GM19328 (cell line): ENCODE data around the gene SLX9.

Source experiments
- ATAC-seq: cut with Tn5 transposase; IDR thresholded peaks from one replicate; pipeline ENCODE4 v1.9.1; 2021; ENCODE audit warnings: mild to moderate bottlenecking, moderate library complexity; ENCODE audit not compliant: unreplicated experiment

The SLX9 gene

GRCh38 chr21:44958471-44959191, 18.8 kb downstream of the SLX9 start:
- ATAC-seq: no peak

- no peak for ATAC-seq
These were observed 19.7 kb downstream of the SLX9 start for GRCh38 chr21:44959376-44960091.

- no peak for ATAC-seq
These were observed 20.6 kb downstream of the SLX9 start for GRCh38 chr21:44960141-44961092.

- no peak for ATAC-seq
These were observed 22.7 kb downstream of the SLX9 start for GRCh38 chr21:44962403-44962966.

- no peak for ATAC-seq
These were observed 24.6 kb downstream of the SLX9 start for GRCh38 chr21:44964381-44964780.

DNA sequence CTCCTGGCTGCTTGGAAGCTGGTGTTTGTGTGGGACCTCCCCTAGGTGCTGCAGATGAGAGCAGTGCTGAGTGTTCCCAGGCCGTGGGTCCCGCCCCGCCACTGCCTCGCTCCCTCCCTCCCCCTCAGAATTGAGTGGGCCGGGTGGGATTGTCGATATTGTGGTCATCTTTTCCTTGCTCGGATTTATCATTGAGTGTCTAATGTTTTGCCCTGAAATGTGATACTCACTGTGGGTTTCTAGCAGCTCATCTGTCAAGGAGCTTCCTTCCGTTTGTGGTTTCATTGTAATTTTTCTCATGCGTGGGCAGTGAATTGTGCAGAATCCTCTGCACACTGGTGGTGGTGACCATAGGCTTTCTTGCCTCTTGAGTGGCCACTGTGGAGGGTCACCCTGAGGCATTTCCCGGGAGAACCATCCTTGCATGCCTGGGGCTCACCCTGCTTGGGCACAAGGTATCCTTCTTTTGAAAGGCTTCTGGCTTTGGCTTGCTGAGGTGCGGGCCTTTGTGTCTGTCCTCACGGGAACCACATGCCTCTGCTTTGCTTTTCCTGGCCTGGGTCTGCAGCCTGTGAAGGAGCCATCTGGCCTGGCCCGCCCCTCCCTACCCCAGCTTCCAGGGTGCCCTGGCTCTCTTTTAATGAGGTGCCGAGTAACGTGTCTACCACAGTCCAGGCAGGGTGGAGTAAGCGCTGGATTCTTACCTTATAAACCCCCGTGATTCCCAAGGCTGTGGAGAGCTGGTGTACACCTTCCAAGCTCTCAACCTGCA, 25.6 kb downstream of the SLX9 start:
- no peak for ATAC-seq

DNA sequence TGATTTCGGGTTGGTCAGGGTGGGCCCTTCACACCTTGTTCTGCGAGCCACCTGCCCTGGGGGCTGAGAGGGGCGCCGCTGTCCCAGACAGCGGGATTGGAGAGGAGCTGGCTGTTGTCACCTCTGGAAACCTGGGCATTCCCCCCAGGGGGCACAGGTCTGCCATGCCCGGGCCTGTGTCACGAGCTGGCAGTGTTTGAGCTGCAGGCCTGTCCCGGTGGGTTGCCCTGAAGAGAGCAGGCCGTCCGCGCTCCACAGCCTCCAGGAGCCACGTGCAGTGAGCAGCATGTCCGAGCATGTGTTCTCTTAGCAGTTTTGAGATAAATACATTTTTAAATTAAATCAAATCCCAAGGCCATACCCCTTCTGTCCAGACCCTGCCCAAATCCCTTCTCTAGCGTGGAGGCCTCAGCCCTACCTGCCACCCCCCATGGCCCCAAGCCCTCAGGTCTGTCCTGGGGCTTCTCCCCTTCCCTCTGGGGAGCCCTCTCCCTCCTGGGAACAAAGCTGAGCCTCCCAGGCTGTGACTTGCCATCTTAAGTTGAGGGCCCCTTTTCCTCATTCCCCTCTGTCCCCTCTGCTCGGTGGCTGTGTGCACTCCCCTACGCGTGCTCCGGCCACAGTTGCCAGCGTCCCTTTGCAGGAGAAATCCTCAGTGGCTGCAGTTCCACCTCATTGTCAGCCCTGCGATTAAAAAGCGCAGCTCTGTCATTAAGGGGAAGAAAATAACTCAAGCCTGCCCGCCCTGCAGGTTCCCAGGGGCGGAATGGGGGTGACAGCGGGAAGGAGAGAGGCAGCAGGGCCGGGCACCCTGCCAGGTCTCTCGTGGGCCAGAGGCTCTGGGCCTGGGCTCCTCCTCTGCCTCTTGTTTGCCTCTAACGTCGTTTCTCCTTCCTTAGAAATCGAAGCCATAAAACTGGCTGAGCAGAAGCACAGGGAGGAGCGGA, 26.6 kb downstream of the SLX9 start:
- no peak for ATAC-seq

DNA sequence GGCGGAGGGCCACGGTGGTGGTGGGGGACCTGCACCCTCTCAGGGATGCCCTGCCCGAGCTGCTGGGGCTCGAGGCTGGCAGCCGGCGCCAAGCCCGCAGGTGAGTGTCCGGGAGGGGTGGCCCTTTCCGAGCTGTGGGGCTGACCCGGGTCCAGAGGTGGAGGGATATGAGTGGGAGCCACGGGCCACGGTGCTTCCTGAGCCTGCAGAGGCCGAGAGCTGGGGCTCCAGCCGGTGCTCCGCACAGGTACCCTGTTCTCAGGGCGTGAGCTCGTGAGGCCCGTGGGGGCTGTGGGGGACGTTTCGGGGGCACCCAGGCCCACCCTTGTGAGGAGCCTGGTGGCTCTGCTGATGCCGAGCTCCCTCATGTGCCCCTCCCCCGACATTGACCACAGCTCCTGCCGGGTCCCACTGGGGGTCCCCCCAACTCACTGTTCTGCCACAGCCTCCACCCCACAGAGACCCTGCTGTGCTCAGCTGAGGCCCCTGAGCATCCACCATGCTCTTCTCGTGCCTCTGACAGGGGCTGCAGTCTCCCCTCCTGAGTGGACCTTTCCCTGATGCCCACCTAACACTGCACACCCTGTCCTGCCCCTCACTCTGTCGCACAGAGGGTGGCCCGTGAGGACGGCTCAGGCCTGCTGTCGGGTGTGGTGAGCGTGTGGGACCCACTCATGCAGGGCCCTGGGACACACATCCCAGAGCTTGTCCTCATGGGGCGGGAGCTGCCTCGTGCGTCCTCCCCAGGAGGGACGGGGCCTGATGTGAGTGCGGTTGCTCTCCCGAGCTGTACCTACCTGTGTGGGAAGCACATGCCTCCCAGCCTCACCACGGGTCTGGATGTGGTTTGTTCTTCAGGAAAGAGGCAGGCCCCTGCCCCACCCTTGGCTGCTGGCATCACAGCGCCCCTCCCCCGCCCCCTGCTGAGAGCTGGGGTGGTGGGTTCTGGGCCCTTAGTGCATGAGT, 27.5 kb downstream of the SLX9 start:
- ATAC-seq: no peak

DNA sequence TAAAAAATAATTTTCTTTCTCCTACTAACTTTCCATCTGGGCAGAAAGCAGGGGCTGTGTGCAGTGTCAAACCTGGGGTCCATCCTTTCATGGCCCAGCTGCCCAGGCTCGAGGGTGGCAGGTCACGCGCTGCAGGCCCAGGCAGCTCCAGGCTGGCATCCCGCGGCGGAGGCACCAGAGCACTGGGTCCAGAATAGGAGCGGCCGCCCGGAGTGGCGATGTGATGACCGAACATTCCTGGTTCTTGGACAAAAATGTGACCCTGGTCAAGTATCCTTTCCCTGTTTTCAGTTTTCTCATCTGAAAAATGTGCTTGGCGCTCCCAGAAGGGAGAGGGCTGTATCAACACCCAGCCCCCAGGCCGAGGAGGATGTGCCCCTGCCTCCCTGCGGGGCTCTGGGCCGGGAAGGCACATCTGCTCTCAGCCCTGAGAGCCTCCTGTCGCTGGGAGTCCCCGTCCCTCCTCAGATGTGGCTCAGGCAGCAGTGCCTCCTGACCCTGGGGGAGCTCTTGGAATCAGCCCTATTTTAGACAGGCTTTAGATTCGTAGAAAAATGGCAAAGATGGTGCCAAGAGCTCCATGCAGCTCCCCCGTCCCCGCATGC, 29.3 kb downstream of the SLX9 start:
- no peak for ATAC-seq

DNA sequence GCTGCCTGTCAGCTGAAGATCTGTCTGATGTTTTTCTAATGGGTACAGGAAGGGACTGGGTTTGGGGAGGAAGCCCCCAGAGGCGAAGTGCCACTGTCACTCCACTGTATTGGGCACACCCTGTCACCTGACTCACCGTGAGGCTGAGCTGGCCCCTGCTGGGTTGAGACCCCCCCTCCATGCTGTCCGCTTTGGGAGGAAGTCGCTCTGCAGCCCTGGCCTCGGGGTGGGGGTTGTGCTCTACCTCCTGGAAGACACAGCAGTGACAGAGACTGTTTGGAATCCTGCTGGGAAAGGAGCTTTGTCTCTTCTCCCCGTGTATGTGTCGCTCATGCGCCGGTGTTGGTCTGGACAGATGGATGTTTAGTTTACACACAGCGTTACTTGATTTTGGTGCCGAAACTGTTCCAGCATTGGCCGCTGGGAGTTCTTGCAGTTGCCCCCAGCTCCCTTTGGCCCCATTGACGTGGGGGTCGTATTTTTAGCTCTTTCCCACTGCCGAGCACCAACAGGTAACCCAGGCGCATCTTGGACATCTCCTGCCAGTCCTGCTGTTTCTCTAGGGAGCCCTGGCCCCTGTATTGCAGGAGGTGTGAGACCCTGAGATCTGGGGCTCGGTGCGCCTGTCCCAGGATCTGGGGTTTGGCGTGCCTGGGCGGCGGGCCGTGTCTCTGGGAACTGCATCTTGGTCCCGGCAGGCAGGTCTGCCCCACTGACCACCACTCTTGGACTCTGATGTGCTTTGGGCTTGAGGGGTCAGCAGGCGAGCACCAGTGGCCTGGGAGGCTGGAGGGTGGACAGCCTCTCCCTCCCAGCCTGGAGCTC, 30.3 kb downstream of the SLX9 start:
- no peak for ATAC-seq

DNA sequence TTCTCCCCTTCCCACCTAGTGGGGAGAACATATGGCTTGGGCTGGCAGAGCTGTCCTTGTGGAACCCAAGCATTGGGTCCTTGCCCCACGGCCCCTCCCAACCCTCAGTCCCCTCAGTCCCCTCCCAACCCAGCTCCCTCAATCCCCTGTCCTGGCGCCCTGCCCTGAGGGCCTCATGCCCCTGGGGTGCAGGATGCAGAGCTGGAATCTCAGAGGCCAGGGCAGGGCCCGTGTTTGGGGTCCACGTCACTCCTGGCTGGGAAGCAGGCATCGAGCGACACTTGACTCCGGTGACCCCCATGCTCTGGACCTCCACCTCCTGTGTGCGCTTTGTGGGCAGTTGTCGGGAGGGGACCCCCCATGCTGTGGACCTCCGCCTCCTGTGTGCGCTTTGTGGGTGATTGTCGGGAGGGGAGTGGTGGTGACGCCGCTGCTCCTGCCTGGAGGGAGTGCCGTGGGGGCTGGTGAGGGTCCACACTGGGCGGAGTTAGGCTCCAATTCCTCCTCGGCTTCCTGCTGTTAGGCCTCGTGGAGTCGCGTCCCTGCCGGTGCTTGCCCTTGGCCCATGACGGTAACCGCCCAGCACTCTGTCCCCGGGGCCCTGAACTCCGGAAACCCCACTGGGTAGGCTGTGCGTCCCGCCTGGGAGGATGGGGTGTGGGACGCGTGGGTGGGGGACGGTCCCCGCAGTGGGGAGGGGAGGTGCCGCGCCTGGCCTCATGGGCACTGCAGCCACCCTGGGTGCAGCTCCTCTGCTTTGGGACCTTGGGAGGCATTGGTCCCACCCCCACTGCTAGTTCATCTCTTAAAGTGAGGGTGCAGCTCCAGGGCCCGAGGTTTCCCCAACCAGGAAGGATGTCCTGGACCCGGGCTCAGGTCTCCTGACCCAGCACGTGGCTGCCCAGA, 31.2 kb downstream of the SLX9 start:
- no peak for ATAC-seq

DNA sequence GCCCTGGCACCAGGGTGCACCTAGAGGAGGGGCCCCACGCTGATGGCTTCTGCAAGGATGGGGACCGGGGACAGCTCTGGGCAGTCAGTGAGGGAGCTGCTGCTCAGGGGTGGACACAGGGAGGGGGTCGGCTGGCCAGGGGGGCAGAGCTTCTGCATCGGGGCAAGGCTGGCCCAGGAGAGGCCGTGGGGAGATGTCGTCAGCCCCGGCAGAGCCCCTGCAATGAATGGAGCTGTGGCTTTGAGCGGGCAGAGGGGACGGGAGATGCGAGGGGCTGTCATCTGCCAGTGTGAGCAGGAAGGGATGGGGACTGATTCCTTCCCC, 31.8 kb downstream of the SLX9 start:
- ATAC-seq: no peak

GRCh38 chr21:44972301-44972814, 32.5 kb downstream of the SLX9 start:
- no peak for ATAC-seq

DNA sequence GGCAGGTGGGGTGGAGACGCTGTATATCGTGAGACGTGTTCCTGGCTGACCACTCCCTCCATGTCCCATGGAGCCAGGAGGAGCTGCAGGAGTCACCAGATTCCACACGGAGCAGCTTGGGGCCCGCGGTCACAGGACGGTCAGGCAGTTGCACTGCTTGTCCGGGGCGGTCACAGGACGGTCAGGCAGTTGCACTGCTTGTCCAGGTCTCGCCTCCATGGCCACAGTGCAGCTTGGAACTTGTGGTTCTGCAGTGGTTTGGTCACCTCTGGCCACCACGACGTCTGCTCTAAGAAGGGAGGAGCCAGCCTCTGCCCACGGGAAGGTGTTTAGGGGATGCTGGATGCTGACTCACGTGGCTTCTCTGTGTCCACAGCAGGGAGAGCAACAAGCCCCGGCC, 33.0 kb downstream of the SLX9 start:
- no peak for ATAC-seq

DNA sequence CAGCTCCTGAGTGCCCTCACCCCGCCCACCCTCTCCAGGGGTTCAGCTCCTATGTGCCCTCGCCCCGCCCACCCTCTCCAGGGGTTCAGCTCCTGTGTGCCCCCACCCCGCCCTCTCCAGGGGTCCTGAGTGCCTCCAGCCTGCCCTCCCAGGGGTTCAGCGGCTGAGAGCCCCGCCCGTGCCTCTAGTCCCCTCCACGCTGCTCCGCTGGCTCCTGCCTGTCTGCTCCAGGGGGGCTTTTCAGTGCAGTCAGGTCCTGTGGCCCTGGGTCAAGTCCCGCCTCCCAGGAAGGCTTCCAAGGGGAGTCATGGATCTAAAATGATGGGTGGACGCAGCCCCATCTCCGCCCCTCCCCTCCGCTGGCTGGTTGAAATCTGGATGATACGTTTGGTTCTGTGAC, 33.8 kb downstream of the SLX9 start:
- no peak for ATAC-seq

- no peak for ATAC-seq
These were observed 34.8 kb downstream of the SLX9 start for GRCh38 chr21:44974676-44975075.
